ENCODE results near the gene SKP1. TPM values are rescaled to one million over a fixed set of nuclear protein-coding genes. Genes with fewer than 3 reads are reported as not detected.

SKP1 gene
- total and polyA plus RNA-seq, 10 of the 15 experiments (the other 5 are each of a cell fraction or from before 2014, with no cell fraction given): 100 to 1,686 (median 519) TPM

DNA sequence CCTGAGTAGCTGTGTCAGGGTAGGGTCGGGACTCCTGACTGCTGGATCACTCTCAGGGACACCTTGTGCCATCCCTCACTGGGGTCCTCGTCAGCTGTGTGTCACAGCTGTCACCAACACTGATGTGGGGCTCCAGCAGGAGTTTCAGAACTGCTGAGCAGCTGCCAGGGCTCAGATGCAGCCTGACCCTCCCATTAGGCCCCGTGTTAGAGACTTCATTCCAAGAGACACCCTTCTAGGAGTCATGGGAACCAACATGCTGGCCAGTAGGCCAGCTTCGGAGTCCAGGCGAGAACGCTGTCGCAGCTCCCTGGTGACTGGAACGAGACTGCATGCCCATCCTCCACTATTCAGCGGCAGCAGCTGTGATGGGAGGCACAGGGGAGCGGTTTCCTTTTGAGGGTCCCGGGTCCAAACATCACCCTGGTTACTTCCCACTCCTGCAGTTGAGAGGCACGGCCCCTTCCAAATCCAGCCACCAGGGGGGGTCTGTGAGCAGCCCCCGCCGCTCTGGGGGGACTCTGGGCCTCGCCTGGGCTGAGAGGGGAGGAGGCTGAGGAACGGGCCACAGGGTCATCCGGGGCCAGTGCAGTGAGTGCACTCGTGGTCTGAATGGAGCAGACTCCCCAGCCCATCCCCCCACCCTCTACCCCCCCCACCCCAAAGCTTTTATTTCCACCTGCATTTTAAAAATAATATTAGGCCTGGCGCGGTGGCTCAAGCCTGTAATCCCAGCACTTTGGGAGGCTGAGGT is 74.9 kb downstream of the SKP1 start (continued):
- TF ChIP-seq NFYA (IDR thresholded peaks at IDR 0.05; ENCODE audit: borderline replicate concordance, low read depth, low read length): no peak
- TF ChIP-seq MLLT1 (IDR thresholded peaks at IDR 0.05): no peak; the same call in 1 of the 2 replicates
- TF ChIP-seq EGR1 (IDR thresholded peaks at IDR 0.05; ENCODE audit: borderline replicate concordance in 1 of 2, low read depth in 2 of 2, low read length in 2 of 2): 0 out of 3 replicates have a peak, but pooled peaks of 1 of the 2 experiments have one; percentile 17
- TF ChIP-seq ZSCAN29 (IDR thresholded peaks at IDR 0.05): no peak
- no peak for TF ChIP-seq MXI1 (IDR thresholded peaks at IDR 0.05; ENCODE audit: low read depth, low read length)
- TF ChIP-seq ZNF687 (IDR thresholded peaks at IDR 0.05): no peak; the same call in none of the 2 replicates
- no peak for TF ChIP-seq HCFC1 (IDR thresholded peaks at IDR 0.05; ENCODE audit: low read length)
- no peak for TF ChIP-seq TARDBP (IDR thresholded peaks at IDR 0.05; ENCODE audit: borderline replicate concordance)
- no peak for TF ChIP-seq JUNB (IDR thresholded peaks at IDR 0.05)
- no peak for TF ChIP-seq HDAC6 (IDR thresholded peaks at IDR 0.05; ENCODE audit: unreplicated experiment)
- 0 out of 4 replicates have a peak, but pooled peaks of 1 of the 2 experiments have one; percentile 22 for TF ChIP-seq SRF (IDR thresholded peaks at IDR 0.05; ENCODE audit: low read depth in 2 of 2, low read length in 2 of 2)
- TF ChIP-seq IRF4 (IDR thresholded peaks at IDR 0.05; ENCODE audit: low read depth, low read length): 0 out of 2 replicates have a peak, but pooled peaks have one; percentile 12
- TF ChIP-seq SUZ12 (IDR thresholded peaks at IDR 0.05; ENCODE audit: unreplicated experiment): no peak
- TF ChIP-seq KAT2A (conservative IDR thresholded peaks at IDR 0.05; ENCODE audit: control insufficient read depth, low read depth, low read length): no peak
- no peak for TF ChIP-seq ZBTB40 (IDR thresholded peaks at IDR 0.05; ENCODE audit: borderline replicate concordance)
- no peak for TF ChIP-seq EZH2 (IDR thresholded peaks at IDR 0.05; ENCODE audit: borderline replicate concordance, control insufficient read depth, low read depth, low read length)
- TF ChIP-seq POLR2AphosphoS2 (IDR thresholded peaks at IDR 0.05; ENCODE audit: low read depth, low read length): no peak
- TF ChIP-seq PAX5 (IDR thresholded peaks at IDR 0.05; ENCODE audit: borderline replicate concordance, low read depth, low read length): 0 out of 2 replicates have a peak, but pooled peaks have one; percentile 35

Data from GM12878 (cell line).